H1 (cell line): ENCODE data around the gene PPP1R12A. TPM values are rescaled to one million over a fixed set of nuclear protein-coding genes. Genes with fewer than 3 reads are reported as not detected.

Source experiments
- CTCF ChIA-PET: fragments of 300-600 bp; sonication (Branson Sonifier 250); formaldehyde crosslinking; loops from one replicate; lab custom pipeline; 2021; ENCODE audit not compliant: partially characterized antibody; lab: Charles Lee
- POLR2A ChIA-PET: fragments of 300-600 bp; sonication (Branson Sonifier 250); formaldehyde crosslinking; loops from one replicate; lab custom pipeline; 2021; ENCODE audit warnings: inconsistent platforms; ENCODE audit not compliant: partially characterized antibody; lab: Charles Lee
- DNase-seq, 2 experiments: peaks; one replicate each; pipeline versions ENCODE4 v3.0.0 to v3.0.0-alpha.2; 2010 to 2022; ENCODE audit warnings: low spot score in 2 of 2, low read depth in 1 of 2, mixed read lengths in 1 of 2
- FAIRE-seq: peaks from 2 replicates; lab custom pipeline; 2011; peaks lifted over from hg19 to GRCh38; lab: Jason Lieb, UNC
- H2AFZ ChIP-seq: 2 replicates; pipeline ENCODE4 v1.8.1; 2012; ENCODE audit warnings: low read length, inconsistent platforms
- H2AK5ac ChIP-seq: 2 replicates; pipeline ENCODE4 v1.6.1; 2013; ENCODE audit warnings: low read depth, low read length
- H2BK120ac ChIP-seq: replicated peaks from 2 replicates; pipeline ENCODE3; 2013; ENCODE audit warnings: low read depth, low read length, inconsistent platforms
- H2BK12ac ChIP-seq: 2 replicates; pipeline ENCODE4 v1.6.1; 2013; ENCODE audit warnings: low read depth, low read length
- H2BK15ac ChIP-seq: 2 replicates; pipeline ENCODE4 v1.6.1; 2013; ENCODE audit warnings: low read length
- H2BK20ac ChIP-seq: 2 replicates; pipeline ENCODE4 v1.6.1; 2013; ENCODE audit warnings: low read length
- H2BK5ac ChIP-seq: 2 replicates; pipeline ENCODE4 v1.6.1; 2013; ENCODE audit warnings: low read depth, low read length
- H3K14ac ChIP-seq: 2 replicates; pipeline ENCODE4 v1.6.1; 2013; ENCODE audit warnings: inconsistent platforms; ENCODE audit not compliant: insufficient read length
- H3K18ac ChIP-seq: 2 replicates; pipeline ENCODE4 v1.6.1; 2013; ENCODE audit warnings: low read length; ENCODE audit errors: extremely low read depth
- H3K23ac ChIP-seq: 2 replicates; pipeline ENCODE4 v1.6.1; 2013; ENCODE audit warnings: inconsistent platforms; ENCODE audit not compliant: insufficient read length
- H3K23me2 ChIP-seq: 2 replicates; pipeline ENCODE4 v1.6.1; 2013; ENCODE audit warnings: low read depth, low read length
- H3K27ac ChIP-seq: 2 replicates; pipeline ENCODE4 v1.6.1; 2011; ENCODE audit warnings: low read depth, low read length, inconsistent platforms
- H3K27me3 ChIP-seq, 4 experiments: replicated peaks in 1 of 4; 1 replicate in 1 of 4; 2 replicates in 3 of 4; pipeline versions ENCODE4 v1.6.1 to v1.8.1; 2011 to 2013; ENCODE audit warnings: low read length in 3 of 4, mild to moderate bottlenecking in 3 of 4, inconsistent platforms in 2 of 4, mixed read lengths in 2 of 4, moderate library complexity in 1 of 4; ENCODE audit not compliant: control insufficient read depth in 3 of 4, insufficient read depth in 3 of 4; ENCODE audit errors: extremely low read depth in 1 of 4
- H3K36me3 ChIP-seq, 4 experiments: 2 replicates each; pipeline versions ENCODE4 v1.6.1 to v1.8.1; 2011 to 2013; ENCODE audit warnings: mild to moderate bottlenecking in 4 of 4, low read length in 3 of 4, moderate library complexity in 2 of 4, control low read depth in 1 of 4, inconsistent platforms in 1 of 4; ENCODE audit not compliant: insufficient read depth in 4 of 4, control insufficient read depth in 2 of 4
- H3K4ac ChIP-seq: replicated peaks from 2 replicates; pipeline ENCODE3; 2013; ENCODE audit warnings: low read length, low read depth, mixed read lengths, inconsistent platforms; ENCODE audit not compliant: insufficient read length
- H3K4me1 ChIP-seq, 4 experiments: replicated peaks in 1 of 4; 1 replicate in 1 of 4; 2 replicates in 3 of 4; pipeline versions ENCODE4 v1.6.1 to v1.8.1; 2011 to 2013; ENCODE audit warnings: low read length in 3 of 4, inconsistent platforms in 2 of 4, mixed read lengths in 1 of 4; ENCODE audit not compliant: insufficient read depth in 4 of 4, control insufficient read depth in 3 of 4
- H3K4me2 ChIP-seq, 2 experiments: 2 replicates each; pipeline versions ENCODE4 v1.6.1 to v1.8.1; 2011 to 2013; ENCODE audit warnings: low read depth in 2 of 2, low read length in 2 of 2, control low read depth in 1 of 2, inconsistent platforms in 1 of 2, mild to moderate bottlenecking in 1 of 2; ENCODE audit not compliant: insufficient read depth in 1 of 2
- H3K4me3 ChIP-seq, 4 experiments: fragments of 200-600, 300-600 bp in 1 of 4; sonication (generic), shearing (Covaris generic), sonication (Bioruptor Twin) in 1 of 4; 2 replicates each; pipeline versions ENCODE4 v1.5.1 to v1.8.1; 2011 to 2016; ENCODE audit warnings: low read length in 4 of 4, low read depth in 3 of 4, control low read depth in 2 of 4, inconsistent platforms in 2 of 4, mild to moderate bottlenecking in 2 of 4, mixed read lengths in 1 of 4, moderate library complexity in 1 of 4; ENCODE audit not compliant: insufficient read depth in 2 of 4; ENCODE audit errors: extremely low read depth in 1 of 4
- H3K56ac ChIP-seq: replicated peaks from 2 replicates; pipeline ENCODE3; 2013; ENCODE audit warnings: low read depth, mild to moderate bottlenecking, mixed read lengths, low read length, inconsistent platforms; ENCODE audit not compliant: insufficient read length
- H3K79me1 ChIP-seq: 2 replicates; pipeline ENCODE4 v1.6.1; 2013; ENCODE audit warnings: low read depth, low read length, control low read depth
- H3K79me2 ChIP-seq, 2 experiments: 2 replicates each; pipeline versions ENCODE4 v1.6.1 to v1.8.1; 2012 to 2013; ENCODE audit warnings: low read length in 2 of 2, mild to moderate bottlenecking in 2 of 2, inconsistent platforms in 1 of 2; ENCODE audit not compliant: insufficient read depth in 2 of 2, control insufficient read depth in 1 of 2
- H3K9ac ChIP-seq, 4 experiments: replicated peaks in 1 of 4; 1 replicate in 1 of 4; 2 replicates in 3 of 4; pipeline versions ENCODE4 v1.6.1 to v1.8.1; 2011 to 2013; ENCODE audit warnings: low read depth in 3 of 4, low read length in 3 of 4, control low read depth in 2 of 4, mild to moderate bottlenecking in 2 of 4, moderate library complexity in 2 of 4, inconsistent platforms in 1 of 4; ENCODE audit errors: extremely low read depth in 1 of 4
- H3K9me3 ChIP-seq, 2 experiments: 2 replicates each; pipeline versions ENCODE4 v1.6.1 to v1.8.1; 2012 to 2013; ENCODE audit warnings: mild to moderate bottlenecking in 2 of 2, moderate library complexity in 2 of 2, control low read depth in 1 of 2, inconsistent platforms in 1 of 2, low read depth in 1 of 2, low read length in 1 of 2, mixed read lengths in 1 of 2; ENCODE audit not compliant: insufficient read depth in 2 of 2
- H4K20me1 ChIP-seq, 2 experiments: replicated peaks in 1 of 2; 2 replicates each; pipeline versions ENCODE3 to v1.8.1; 2011 to 2013; ENCODE audit warnings: inconsistent platforms in 2 of 2, low read length in 2 of 2, mild to moderate bottlenecking in 1 of 2; ENCODE audit not compliant: insufficient read depth in 2 of 2, control insufficient read depth in 1 of 2
- H4K5ac ChIP-seq: 2 replicates; pipeline ENCODE4 v1.6.1; 2013; ENCODE audit warnings: low read length, low read depth, mixed read lengths, inconsistent platforms; ENCODE audit not compliant: insufficient read length
- H4K8ac ChIP-seq: 2 replicates; pipeline ENCODE4 v1.8.0; 2013; ENCODE audit warnings: mild to moderate bottlenecking, moderate library complexity, low read length, inconsistent platforms; ENCODE audit not compliant: insufficient read depth; ENCODE audit errors: extremely low read depth
- H4K91ac ChIP-seq: replicated peaks from 2 replicates; pipeline ENCODE3; 2013; ENCODE audit warnings: low read length, mixed read lengths, inconsistent platforms; ENCODE audit not compliant: insufficient read length
- BACH1 ChIP-seq: IDR thresholded peaks from 2 replicates; pipeline ENCODE4 v1.6.1; 2012; ENCODE audit warnings: low read length, improper control_type of control experiment
- HDAC2 ChIP-seq, 2 experiments: fragments of 300-600 bp in 1 of 2; sonication (generic) in 1 of 2; IDR thresholded peaks; 2 replicates each; pipeline ENCODE4 v1.6.1; 2011 to 2012; ENCODE audit warnings: low read depth in 2 of 2, low read length in 2 of 2, mild to moderate bottlenecking in 2 of 2, moderate library complexity in 2 of 2, borderline replicate concordance in 1 of 2, inconsistent platforms in 1 of 2
- RBBP5 ChIP-seq: IDR thresholded peaks from 2 replicates; pipeline ENCODE4 v1.7.1; 2012; ENCODE audit warnings: low read depth, mild to moderate bottlenecking, inconsistent platforms, low read length, moderate library complexity, borderline replicate concordance
- SRF ChIP-seq: IDR thresholded peaks from 2 replicates; pipeline ENCODE4 v1.6.1; 2011; ENCODE audit warnings: mild to moderate bottlenecking, low read depth, low read length, moderate library complexity
- SUZ12 ChIP-seq: fragments of 200-600 bp; sonication (generic); IDR thresholded peaks from 2 replicates; pipeline ENCODE4 v1.6.1; 2012; ENCODE audit warnings: mild to moderate bottlenecking, inconsistent platforms, low read length, moderate library complexity, mixed read lengths
- ZNF274 ChIP-seq: IDR thresholded peaks from 2 replicates; pipeline ENCODE4 v1.7.0; 2012; ENCODE audit warnings: low read length, borderline replicate concordance; ENCODE audit errors: extremely low read depth
- WGBS, 2 experiments: shearing (Covaris generic) in 1 of 2; methylation state at CpG; one replicate each; pipeline versions ENCODE4 v1.1.6 to v1.1.7; 2013 to 2015; ENCODE audit warnings: low lambda C conversion rate in 2 of 2, mixed read lengths in 2 of 2, inconsistent platforms in 1 of 2, low coverage in 1 of 2, missing lambda C conversion rate in 1 of 2; ENCODE audit not compliant: insufficient replicate concordance in 2 of 2, insufficient coverage in 1 of 2, insufficient read length in 1 of 2; ENCODE audit errors: extremely low coverage in 1 of 2, missing lambda C conversion rate in 1 of 2; 5-methylcytosine and 5-hydroxymethylcytosine counted together
- polyA plus RNA-seq, 7 experiments: library from polyadenylated mRNA; depleted of rRNA in 3 of 7; stranded (reverse) in 5 of 7; unstranded in 2 of 7; fragments of >200 nt in 5 of 7; fragments of 200-250 nt in 2 of 7; gene quantifications; 1 replicate in 5 of 7; 2 replicates in 1 of 7; 4 replicates in 1 of 7; pipeline versions ENCODE4 v1.2.1 to v1.2.3, GENCODE V29; 2011 to 2013; ENCODE audit warnings: missing spikeins in 2 of 7, mixed read lengths in 2 of 7
- total RNA-seq: library from RNA; stranded (reverse); fragmentation: NEBNext Ultra II Directional; extraction: Animal tissue kit (Norgen Biotek cat#: 25700); gene quantifications from 2 replicates; pipeline ENCODE4 v1.2.1, GENCODE V29; 2021
- TF ChIP-seq, protein P1 (sequence below), 3 experiments: IDR thresholded peaks; 1 replicate in 2 of 3; 2 replicates in 1 of 3; pipeline versions ENCODE4 v1.5.1 to v1.6.1; 2011; ENCODE audit warnings: low read length in 3 of 3, mild to moderate bottlenecking in 3 of 3, inconsistent platforms in 2 of 3, low read depth in 1 of 3, moderate library complexity in 1 of 3; ENCODE audit not compliant: insufficient read depth in 1 of 3; ENCODE audit errors: control extremely low read depth in 1 of 3

PPP1R12A gene
- total and polyA plus RNA-seq, 2 of the 8 experiments (the other 6 are each of a cell fraction or from before 2014, with no cell fraction given), result 14.7 to 81.5 TPM

DNA sequence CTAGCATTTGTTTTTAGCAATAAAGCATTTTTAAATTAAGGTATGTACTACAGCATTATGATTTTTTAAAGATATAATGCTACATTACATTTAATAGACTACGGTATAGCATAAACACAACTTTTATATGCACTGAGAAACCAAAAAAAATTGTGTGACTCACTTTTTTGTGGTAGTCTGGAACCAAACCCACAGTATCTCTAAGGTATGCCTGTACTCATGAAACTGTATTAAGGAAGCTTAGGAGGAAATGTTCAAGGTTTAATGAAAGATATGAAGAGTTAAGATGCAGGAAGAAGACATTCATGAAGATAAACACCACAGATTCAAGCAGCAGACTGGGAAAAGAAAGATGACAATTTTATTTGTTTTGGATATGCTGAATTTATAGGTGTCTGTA is 51.7 kb downstream of the PPP1R12A start:
- Histone ChIP-seq H2BK15ac (no peak overlapping the region), H4K8ac (no peak overlapping the region), H3K27ac (no peak overlapping the region), H3K4me2 (no peak overlapping the region), H3K23me2 (no peaks in the 10 kb centered on the region), H3K27me3 (no peaks in the 10 kb centered on the region), H2BK120ac (no peak overlapping the region), H2AFZ (no peak overlapping the region), H4K20me1 (peaks cover 1 to 2% of the 10 kb centered on the region in 2 experiments), H3K56ac (no peak overlapping the region), H2AK5ac (no peak overlapping the region), H4K5ac (no peak overlapping the region), H3K18ac (no peak overlapping the region), H3K79me2 (peaks cover 0 to 97% of the 10 kb centered on the region in 2 experiments; a peak in 3 of 4 replicates), H3K36me3 (no peaks in the 10 kb centered on the region; a peak in 1 of 8 replicates), H3K9me3 (no peaks in the 10 kb centered on the region), H2BK12ac (no peak overlapping the region), H3K4ac (no peak overlapping the region), H3K9ac (no peak overlapping the region), H3K14ac (no peak overlapping the region), H3K4me3 (no peak overlapping the region), H2BK5ac (no peak overlapping the region), H3K23ac (no peak overlapping the region), H3K79me1 (peaks cover 2% of the 10 kb centered on the region; the same call in 1 of the 2 replicates), H3K4me1 (peaks cover 0 to 9% (median 0%) of the 10 kb centered on the region in 4 experiments; a peak in 3 of 7 replicates), H4K91ac (no peak overlapping the region), H2BK20ac (no peak overlapping the region)
- 96% methylated on average over 1 of the region's 1 CpG; no CpG with 5 or more reads in 1 of the 2 experiments for WGBS, 2 experiments
- TF ChIP-seq ZNF274 (no peak), RBBP5 (no peak), HDAC2 (IDR thresholded peaks at IDR 0.05; ENCODE audit: borderline replicate concordance in 1 of 2, low read depth in 2 of 2, low read length in 2 of 2) (no peak), BACH1 (no peak), SRF (no peak), SUZ12 (no peak)
- TF ChIP-seq, protein P1, sequence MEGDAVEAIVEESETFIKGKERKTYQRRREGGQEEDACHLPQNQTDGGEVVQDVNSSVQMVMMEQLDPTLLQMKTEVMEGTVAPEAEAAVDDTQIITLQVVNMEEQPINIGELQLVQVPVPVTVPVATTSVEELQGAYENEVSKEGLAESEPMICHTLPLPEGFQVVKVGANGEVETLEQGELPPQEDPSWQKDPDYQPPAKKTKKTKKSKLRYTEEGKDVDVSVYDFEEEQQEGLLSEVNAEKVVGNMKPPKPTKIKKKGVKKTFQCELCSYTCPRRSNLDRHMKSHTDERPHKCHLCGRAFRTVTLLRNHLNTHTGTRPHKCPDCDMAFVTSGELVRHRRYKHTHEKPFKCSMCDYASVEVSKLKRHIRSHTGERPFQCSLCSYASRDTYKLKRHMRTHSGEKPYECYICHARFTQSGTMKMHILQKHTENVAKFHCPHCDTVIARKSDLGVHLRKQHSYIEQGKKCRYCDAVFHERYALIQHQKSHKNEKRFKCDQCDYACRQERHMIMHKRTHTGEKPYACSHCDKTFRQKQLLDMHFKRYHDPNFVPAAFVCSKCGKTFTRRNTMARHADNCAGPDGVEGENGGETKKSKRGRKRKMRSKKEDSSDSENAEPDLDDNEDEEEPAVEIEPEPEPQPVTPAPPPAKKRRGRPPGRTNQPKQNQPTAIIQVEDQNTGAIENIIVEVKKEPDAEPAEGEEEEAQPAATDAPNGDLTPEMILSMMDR (IDR thresholded peaks at IDR 0.05; ENCODE audit: control extremely low read depth in 1 of 3, insufficient read depth in 1 of 3, low read depth in 1 of 3, low read length in 3 of 3), result no peak
- ChIA-PET POLR2A (no interaction called here), CTCF (interaction anchor here (0.8 kb wide), 1 partner anchor 9 kb away, joined by 3 read pairs; no protein-coding TSS in a partner anchor)
- DNase-seq (no peak), FAIRE-seq (no peak)
